ENCODE results near the gene ADGRG7. TPM values are rescaled to one million over a fixed set of nuclear protein-coding genes. Genes with fewer than 3 reads are reported as not detected.
"Not testable (repeated sequence)": the region's sequence is repeated elsewhere in the genome, so short reads cannot be mapped to it uniquely, and the experiment has no call there.

Gene ADGRG7
- total RNA-seq, 1 experiment from 2014 or later, result not detected

GRCh38 chr3:100641471-100642032, 32.2 kb downstream of the ADGRG7 start:
- H3K9ac ChIP-seq (ENCODE audit: low read length), result no peak overlapping the region
- no peaks in the 10 kb centered on the region for H3K27me3 ChIP-seq (ENCODE audit: low read length)
- no peak overlapping the region for H3K27ac ChIP-seq (ENCODE audit: low read length)
- H3K4me3 ChIP-seq (ENCODE audit: low read length), result no peak overlapping the region
- H4K20me1 ChIP-seq (ENCODE audit: insufficient read depth, low read depth, low read length), result no peaks in the 10 kb centered on the region
- no peaks in the 10 kb centered on the region for H3K4me1 ChIP-seq (ENCODE audit: low read length)
- H2AFZ ChIP-seq (ENCODE audit: low read length), result no peak overlapping the region
- DNase-seq, result no peak
- no peaks in the 10 kb centered on the region for H3K36me3 ChIP-seq (ENCODE audit: insufficient read depth, low read length)
- H3K9me3 ChIP-seq (ENCODE audit: low read length), result no peaks in the 10 kb centered on the region
- H3K4me2 ChIP-seq (ENCODE audit: low read depth, low read length, poor library complexity, severe bottlenecking), result no peak overlapping the region
- no peaks in the 10 kb centered on the region for H3K9me2 ChIP-seq (replicated peaks; ENCODE audit: insufficient read depth, low read length)
- no peaks in the 10 kb centered on the region for H3K79me2 ChIP-seq (ENCODE audit: low read length)

- Histone ChIP-seq H3K4me3 (ENCODE audit: low read length) (no peak overlapping the region), H3K4me2 (ENCODE audit: low read depth, low read length, poor library complexity, severe bottlenecking) (no peak overlapping the region), H3K9me2 (replicated peaks; ENCODE audit: insufficient read depth, low read length) (no peaks in the 10 kb centered on the region), H4K20me1 (ENCODE audit: insufficient read depth, low read depth, low read length) (no peaks in the 10 kb centered on the region), H3K27me3 (ENCODE audit: low read length) (no peaks in the 10 kb centered on the region), H3K79me2 (ENCODE audit: low read length) (no peaks in the 10 kb centered on the region), H3K9ac (ENCODE audit: low read length) (no peak overlapping the region), H3K4me1 (ENCODE audit: low read length) (peaks cover 6% of the 10 kb centered on the region), H3K36me3 (ENCODE audit: insufficient read depth, low read length) (no peaks in the 10 kb centered on the region), H3K9me3 (ENCODE audit: low read length) (no peaks in the 10 kb centered on the region), H2AFZ (ENCODE audit: low read length) (no peak overlapping the region), H3K27ac (ENCODE audit: low read length) (no peak overlapping the region)
- no peak for DNase-seq
Observed at GRCh38 chr3:100645913-100646312, 36.5 kb downstream of the ADGRG7 start.

- H4K20me1 ChIP-seq (ENCODE audit: insufficient read depth, low read depth, low read length), result no peaks in the 10 kb centered on the region
- H3K9ac ChIP-seq (ENCODE audit: low read length), result no peak overlapping the region
- no peak for DNase-seq
- no peaks in the 10 kb centered on the region for H3K27me3 ChIP-seq (ENCODE audit: low read length)
- H3K4me1 ChIP-seq (ENCODE audit: low read length), result peaks cover 7% of the 10 kb centered on the region
- no peak overlapping the region for H3K4me3 ChIP-seq (ENCODE audit: low read length)
- H3K9me2 ChIP-seq (replicated peaks; ENCODE audit: insufficient read depth, low read length), result no peaks in the 10 kb centered on the region
- no peaks in the 10 kb centered on the region for H3K79me2 ChIP-seq (ENCODE audit: low read length)
- H2AFZ ChIP-seq (ENCODE audit: low read length), result no peak overlapping the region
- H3K4me2 ChIP-seq (ENCODE audit: low read depth, low read length, poor library complexity, severe bottlenecking), result no peak overlapping the region
- no peaks in the 10 kb centered on the region for H3K36me3 ChIP-seq (ENCODE audit: insufficient read depth, low read length)
- no peak overlapping the region for H3K27ac ChIP-seq (ENCODE audit: low read length)
- no peaks in the 10 kb centered on the region for H3K9me3 ChIP-seq (ENCODE audit: low read length)
Observed at GRCh38 chr3:100647171-100647570, 37.8 kb downstream of the ADGRG7 start.

GRCh38 chr3:100647657-100648056, 38.3 kb downstream of the ADGRG7 start:
- Histone ChIP-seq H4K20me1 (ENCODE audit: insufficient read depth, low read depth, low read length) (no peaks in the 10 kb centered on the region), H3K9me2 (replicated peaks; ENCODE audit: insufficient read depth, low read length) (no peaks in the 10 kb centered on the region), H3K4me1 (ENCODE audit: low read length) (peaks cover 7% of the 10 kb centered on the region), H3K4me3 (ENCODE audit: low read length) (no peak overlapping the region), H2AFZ (ENCODE audit: low read length) (no peak overlapping the region), H3K4me2 (ENCODE audit: low read depth, low read length, poor library complexity, severe bottlenecking) (no peak overlapping the region), H3K27ac (ENCODE audit: low read length) (no peak overlapping the region), H3K79me2 (ENCODE audit: low read length) (no peaks in the 10 kb centered on the region), H3K36me3 (ENCODE audit: insufficient read depth, low read length) (no peaks in the 10 kb centered on the region), H3K9me3 (ENCODE audit: low read length) (no peaks in the 10 kb centered on the region), H3K27me3 (ENCODE audit: low read length) (no peaks in the 10 kb centered on the region), H3K9ac (ENCODE audit: low read length) (no peak overlapping the region)
- no peak for DNase-seq

GRCh38 chr3:100650651-100651619, 41.5 kb downstream of the ADGRG7 start:
- H3K9ac ChIP-seq (ENCODE audit: low read length), result peak overlapping the region; percentile 23; the same call in 1 of the 2 replicates
- peak overlapping the region; percentile 87 for H2AFZ ChIP-seq (ENCODE audit: low read length)
- H4K20me1 ChIP-seq (ENCODE audit: insufficient read depth, low read depth, low read length), result no peaks in the 10 kb centered on the region
- no peaks in the 10 kb centered on the region for H3K79me2 ChIP-seq (ENCODE audit: low read length)
- H3K4me1 ChIP-seq (ENCODE audit: low read length), result peaks cover 7% of the 10 kb centered on the region
- H3K9me2 ChIP-seq (replicated peaks; ENCODE audit: insufficient read depth, low read length), result no peaks in the 10 kb centered on the region
- H3K4me2 ChIP-seq (ENCODE audit: low read depth, low read length, poor library complexity, severe bottlenecking), result peak overlapping the region; percentile 21
- peak; percentile 56 for DNase-seq
- H3K27ac ChIP-seq (ENCODE audit: low read length), result no peak overlapping the region
- H3K36me3 ChIP-seq (ENCODE audit: insufficient read depth, low read length), result no peaks in the 10 kb centered on the region
- H3K27me3 ChIP-seq (ENCODE audit: low read length), result no peaks in the 10 kb centered on the region
- no peak overlapping the region for H3K4me3 ChIP-seq (ENCODE audit: low read length)
- H3K9me3 ChIP-seq (ENCODE audit: low read length), result no peaks in the 10 kb centered on the region

- no peak overlapping the region for H3K4me2 ChIP-seq (ENCODE audit: low read depth, low read length, poor library complexity, severe bottlenecking)
- peaks cover 7% of the 10 kb centered on the region for H3K4me1 ChIP-seq (ENCODE audit: low read length)
- no peak overlapping the region for H3K9ac ChIP-seq (ENCODE audit: low read length)
- DNase-seq, result no peak
- no peak overlapping the region for H3K4me3 ChIP-seq (ENCODE audit: low read length)
- no peaks in the 10 kb centered on the region for H4K20me1 ChIP-seq (ENCODE audit: insufficient read depth, low read depth, low read length)
- no peaks in the 10 kb centered on the region for H3K36me3 ChIP-seq (ENCODE audit: insufficient read depth, low read length)
- H3K79me2 ChIP-seq (ENCODE audit: low read length), result no peaks in the 10 kb centered on the region
- no peaks in the 10 kb centered on the region for H3K9me3 ChIP-seq (ENCODE audit: low read length)
- H3K9me2 ChIP-seq (replicated peaks; ENCODE audit: insufficient read depth, low read length), result no peaks in the 10 kb centered on the region
- H2AFZ ChIP-seq (ENCODE audit: low read length), result no peak overlapping the region
- no peaks in the 10 kb centered on the region for H3K27me3 ChIP-seq (ENCODE audit: low read length)
- H3K27ac ChIP-seq (ENCODE audit: low read length), result no peak overlapping the region
Observed at GRCh38 chr3:100653604-100654294, 44.3 kb downstream of the ADGRG7 start.

- Histone ChIP-seq H3K9me3 (ENCODE audit: low read length) (no peaks in the 10 kb centered on the region), H4K20me1 (ENCODE audit: insufficient read depth, low read depth, low read length) (no peaks in the 10 kb centered on the region), H3K4me3 (ENCODE audit: low read length) (no peak overlapping the region), H3K4me1 (ENCODE audit: low read length) (no peaks in the 10 kb centered on the region), H3K4me2 (ENCODE audit: low read depth, low read length, poor library complexity, severe bottlenecking) (no peak overlapping the region), H3K9ac (ENCODE audit: low read length) (no peak overlapping the region), H3K27me3 (ENCODE audit: low read length) (no peaks in the 10 kb centered on the region), H3K79me2 (ENCODE audit: low read length) (no peaks in the 10 kb centered on the region), H3K27ac (ENCODE audit: low read length) (no peak overlapping the region), H3K9me2 (replicated peaks; ENCODE audit: insufficient read depth, low read length) (no peaks in the 10 kb centered on the region), H2AFZ (ENCODE audit: low read length) (no peak overlapping the region), H3K36me3 (ENCODE audit: insufficient read depth, low read length) (no peaks in the 10 kb centered on the region)
- DNase-seq, result no peak
Observed at GRCh38 chr3:100656945-100657344, 47.5 kb downstream of the ADGRG7 start.

GRCh38 chr3:100661294-100661693, 51.9 kb downstream of the ADGRG7 start:
- H3K4me3 ChIP-seq (ENCODE audit: low read length); DNase-seq; H3K27me3 ChIP-seq (ENCODE audit: low read length); H3K4me2 ChIP-seq (ENCODE audit: low read depth, low read length, poor library complexity, severe bottlenecking); H3K79me2 ChIP-seq (ENCODE audit: low read length); H2AFZ ChIP-seq (ENCODE audit: low read length); H3K27ac ChIP-seq (ENCODE audit: low read length); H3K4me1 ChIP-seq (ENCODE audit: low read length); H3K9me3 ChIP-seq (ENCODE audit: low read length); H4K20me1 ChIP-seq (ENCODE audit: insufficient read depth, low read depth, low read length); H3K9me2 ChIP-seq (replicated peaks; ENCODE audit: insufficient read depth, low read length); H3K36me3 ChIP-seq (ENCODE audit: insufficient read depth, low read length); H3K9ac ChIP-seq (ENCODE audit: low read length): not testable (repeated sequence)
